Kidney (tissue), 14 donors: ENCODE data around the gene SCN1B. TPM values are rescaled to one million over a fixed set of nuclear protein-coding genes. Genes with fewer than 3 reads are reported as not detected.
"Not testable (repeated sequence)": the region's sequence is repeated elsewhere in the genome, so short reads cannot be mapped to it uniquely, and the experiment has no call there.

ENCODE experiments used
- DNase-seq, 5 donors: peaks; one replicate each; pipeline ENCODE4 v3.0.0-alpha.2; 2013 to 2020
- FAIRE-seq: peaks from 2 replicates; lab custom pipeline; 2012; peaks lifted over from hg19 to GRCh38; lab: Jason Lieb, UNC
- H3K27ac ChIP-seq, 2 donors: one replicate each; pipeline ENCODE4 v1.7.0; 2013; ENCODE audit warnings: low read depth in 2 of 2, low read length in 2 of 2, inconsistent platforms in 1 of 2
- H3K27me3 ChIP-seq: one replicate; pipeline ENCODE4 v1.7.1; 2013; ENCODE audit warnings: low read length, inconsistent platforms; ENCODE audit not compliant: control insufficient read depth, insufficient read depth
- H3K36me3 ChIP-seq, 3 donors: one replicate each; pipeline versions ENCODE4 v1.7.0 to v1.7.1; 2013; ENCODE audit warnings: low read length in 3 of 3, control low read depth in 1 of 3, inconsistent platforms in 1 of 3; ENCODE audit not compliant: insufficient read depth in 3 of 3, control insufficient read depth in 2 of 3
- H3K4me1 ChIP-seq, 3 donors: one replicate each; pipeline versions ENCODE4 v1.7.0 to v1.7.1; 2013; ENCODE audit warnings: low read length in 3 of 3, inconsistent platforms in 1 of 3, low read depth in 1 of 3; ENCODE audit not compliant: control insufficient read depth in 2 of 3, insufficient read depth in 2 of 3
- H3K4me3 ChIP-seq, 3 donors: one replicate each; pipeline versions ENCODE4 v1.7.0 to v1.8.1; 2013; ENCODE audit warnings: low read length in 3 of 3, control low read depth in 1 of 3, inconsistent platforms in 1 of 3
- H3K9ac ChIP-seq, 3 donors: one replicate each; pipeline versions ENCODE4 v1.7.0 to v1.7.1; 2013; ENCODE audit warnings: low read length in 3 of 3, control low read depth in 1 of 3, inconsistent platforms in 1 of 3
- H3K9me3 ChIP-seq, 3 donors: one replicate each; pipeline versions ENCODE4 v1.7.0 to v1.7.1; 2013; ENCODE audit warnings: low read length in 3 of 3, control low read depth in 1 of 3, inconsistent platforms in 1 of 3; ENCODE audit not compliant: control insufficient read depth in 2 of 3, insufficient read depth in 1 of 3
- CTCF ChIP-seq: IDR thresholded peaks from 3 replicates; pipeline ENCODE4 v1.5.1; 2012; ENCODE audit warnings: mild to moderate bottlenecking, moderate library complexity, borderline replicate concordance; ENCODE audit not compliant: insufficient read depth; ENCODE audit errors: extremely low read depth
- intact Hi-C: fragments of 100-400 bp; cut with DNase I; formaldehyde crosslinking; loops from one replicate; pipeline ENCODE4 v1.11.1; 2022
- polyA plus RNA-seq: library from polyadenylated mRNA; stranded (reverse); fragments of 350-450 nt; fragmentation: Illumina TruSeq; extraction: RNeasy Lipid Tissue Mini Kit (QIAGEN cat#74804); gene quantifications from one replicate; pipeline ENCODE4 v1.2.3, GENCODE V29; 2014; ENCODE audit warnings: low read depth, low replicate concordance; ENCODE audit not compliant: insufficient read depth
- total RNA-seq: library from RNA; stranded (reverse); fragmentation: NEBNext Ultra II Directional; extraction: Animal tissue kit (Norgen Biotek cat#: 25700); gene quantifications from one replicate; pipeline ENCODE4 v1.2.1, GENCODE V29; 2021
- donor health status: control.
- donor health status: control.
- donor health status: control.
- donor health status: control.
- donor health status: control.
- donor health status: DM: yes; HTN: yes; CAD: no.
- donor health status: Normal renal cell carcinoma (clear cell type).

Gene SCN1B
- total and polyA plus RNA-seq, 2 donors from 2014 or later, result 9.6 to 24.1 TPM

GRCh38 chr19:35026418-35026817 is 3.9 kb upstream of the SCN1B start:
- FAIRE-seq, result no peak
- no peak overlapping the region for H3K9ac ChIP-seq
- no peaks in the 10 kb centered on the region for H3K9me3 ChIP-seq
- no peak overlapping the region for H3K27ac ChIP-seq
- peaks cover 2 to 19% (median 13%) of the 10 kb centered on the region in 3 donors for H3K36me3 ChIP-seq
- H3K4me3 ChIP-seq, result no peak overlapping the region
- H3K27me3 ChIP-seq, result no peaks in the 10 kb centered on the region
- intact Hi-C loops, result no loop called here
- no peak for TF ChIP-seq CTCF
- H3K4me1 ChIP-seq, result peaks cover 0 to 2% (median 0%) of the 10 kb centered on the region in 3 donors
- no peak for DNase-seq

- H3K4me3 ChIP-seq, result no peak overlapping the region
- H3K27ac ChIP-seq, result no peak overlapping the region
- H3K4me1 ChIP-seq, result peaks cover 0 to 2% (median 0%) of the 10 kb centered on the region in 3 donors
- peaks cover 2 to 19% (median 13%) of the 10 kb centered on the region in 3 donors for H3K36me3 ChIP-seq
- H3K27me3 ChIP-seq, result no peaks in the 10 kb centered on the region
- no peak for TF ChIP-seq CTCF
- FAIRE-seq (no peak), DNase-seq (no peak)
- H3K9me3 ChIP-seq, result no peaks in the 10 kb centered on the region
- H3K9ac ChIP-seq, result no peak overlapping the region
- intact Hi-C loops, result no loop called here
Observed at GRCh38 chr19:35027009-35027408, 3.3 kb upstream of the SCN1B start.

- no peak overlapping the region for H3K9ac ChIP-seq
- peaks cover 0 to 2% (median 0%) of the 10 kb centered on the region in 3 donors for H3K4me1 ChIP-seq
- no peak for FAIRE-seq
- H3K27me3 ChIP-seq, result peaks cover 3% of the 10 kb centered on the region
- H3K27ac ChIP-seq, result no peak overlapping the region
- intact Hi-C loops, result no loop called here
- H3K9me3 ChIP-seq, result no peaks in the 10 kb centered on the region
- peak in 1 of 5 donors; percentile 45 for DNase-seq
- peaks cover 2 to 19% (median 13%) of the 10 kb centered on the region in 3 donors for H3K36me3 ChIP-seq
- H3K4me3 ChIP-seq, result no peak overlapping the region
- TF ChIP-seq CTCF, result no peak
Observed at GRCh38 chr19:35027851-35028599, 2.2 kb upstream of the SCN1B start.

- H3K9ac ChIP-seq, H3K9me3 ChIP-seq, intact Hi-C loops, H3K27me3 ChIP-seq, H3K27ac ChIP-seq, H3K4me1 ChIP-seq, DNase-seq, H3K4me3 ChIP-seq, FAIRE-seq: not testable (repeated sequence)
- H3K36me3 ChIP-seq, result peaks cover 2 to 19% (median 13%) of the 10 kb centered on the region in 3 donors
Observed at GRCh38 chr19:35028600-35028885, 1.7 kb upstream of the SCN1B start.

GRCh38 chr19:35029275-35029736 is 964 bp upstream of the SCN1B start:
- H3K4me3 ChIP-seq, H3K27ac ChIP-seq, H3K9ac ChIP-seq, FAIRE-seq, H3K9me3 ChIP-seq, intact Hi-C loops, H3K27me3 ChIP-seq, H3K4me1 ChIP-seq: not testable (repeated sequence)
- DNase-seq, result peak in 1 of 5 donors; percentile 46
- peaks cover 2 to 13% (median 9%) of the 10 kb centered on the region in 3 donors for H3K36me3 ChIP-seq
